Body of pancreas (tissue), 4 donors: ENCODE data around the gene ANKRD40CL. TPM values are rescaled to one million over a fixed set of nuclear protein-coding genes. Genes with fewer than 3 reads are reported as not detected.

Experiments used
- ATAC-seq: fragments of 150-250 bp; one replicate; pipeline ENCODE4 v1.9.1; 2016
- DNase-seq, 4 donors: peaks; one replicate each; pipeline ENCODE4 v3.0.0-alpha.2; 2019
- H3K27ac ChIP-seq, 4 donors: fragments of 200-600 bp; sonication (generic); 1 replicate in 3 of 4; 2 replicates in 1 of 4; pipeline versions ENCODE4 v1.5.1 to v1.6.1; 2016 to 2019; ENCODE audit warnings: mild to moderate bottlenecking in 1 of 4, mixed read lengths in 1 of 4, moderate library complexity in 1 of 4
- H3K27me3 ChIP-seq, 2 donors: fragments of 200-600 bp; sonication (generic); one replicate each; pipeline ENCODE4 v1.6.0; 2016; ENCODE audit warnings: mild to moderate bottlenecking in 1 of 2
- H3K36me3 ChIP-seq, 2 donors: fragments of 200-600 bp; sonication (generic); replicated peaks in 1 of 2; 2 replicates each; pipeline ENCODE4 v1.5.1; 2016; ENCODE audit warnings: low read depth in 2 of 2; ENCODE audit not compliant: insufficient read depth in 1 of 2
- H3K4me1 ChIP-seq: fragments of 200-600 bp; sonication (generic); one replicate; pipeline ENCODE4 v1.6.0; 2016
- H3K4me3 ChIP-seq, 2 donors: fragments of 200-600 bp; sonication (generic); 1 replicate in 1 of 2; 2 replicates in 1 of 2; pipeline ENCODE4 v1.5.1; 2016 to 2019
- H3K9me3 ChIP-seq, 3 donors: fragments of 200-600 bp; sonication (generic); 1 replicate in 2 of 3; 2 replicates in 1 of 3; pipeline ENCODE4 v1.5.1; 2016
- CTCF ChIP-seq, 7 experiments: fragments of 450-650 bp in 4 of 7; fragments of 200-600 bp in 3 of 7; sonication (generic) in 3 of 7; IDR thresholded peaks; one replicate each; pipeline ENCODE4 v1.5.1; 2016 to 2019; ENCODE audit warnings: antibody characterized with exemption in 7 of 7
- POLR2A ChIP-seq, 3 donors: fragments of 450-650 bp; IDR thresholded peaks; one replicate each; pipeline ENCODE4 v1.6.1; 2016; ENCODE audit warnings: antibody characterized with exemption in 3 of 3, mild to moderate bottlenecking in 2 of 3
- whole genome bisulfite sequencing, 2 donors: methylation state at CpG; one replicate each; pipeline ENCODE4 v1.1.5; 2017; 5-methylcytosine and 5-hydroxymethylcytosine counted together
- intact Hi-C: fragments of 100-400 bp; cut with DNase I; formaldehyde crosslinking; loops from one replicate; pipeline ENCODE4 v1.15.1; 2023
- total RNA-seq, 2 donors: library from RNA; depleted of rRNA; stranded (reverse); fragments of >200 nt; gene quantifications; one replicate each; pipeline ENCODE4 v1.1.0, GENCODE V29; 2016

The ANKRD40CL gene
- total RNA-seq, 2 donors from 2014 or later: 1.6 TPM; not detected in 1

DNA sequence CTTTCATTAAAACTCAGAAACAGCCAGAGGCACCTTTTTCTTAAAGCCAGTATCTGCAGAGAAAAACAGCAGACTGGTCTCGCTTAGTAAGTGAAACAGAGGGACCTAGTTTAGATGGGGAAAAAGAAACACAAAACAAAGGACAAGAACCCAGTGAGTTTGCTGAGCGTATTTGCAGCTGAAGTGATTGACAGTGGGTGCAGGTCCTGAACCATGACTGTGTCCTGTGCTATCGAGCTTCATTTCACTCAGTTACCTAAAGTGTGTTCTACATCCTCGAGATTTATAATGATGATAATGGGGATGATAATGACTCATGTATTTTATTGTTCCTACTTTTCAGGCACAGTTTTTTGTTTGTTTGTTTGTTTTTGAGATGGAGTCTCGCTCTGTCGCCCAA, 36.4 kb upstream of the ANKRD40CL start:
- intact Hi-C loops: no loop called here
- 78 to 85% methylated on average over 6 of the region's 6 CpGs for WGBS, 2 donors
- DNase-seq (no peak), ATAC-seq (no peak)
- Histone ChIP-seq H3K27me3 (no peaks in the 10 kb centered on the region), H3K27ac (no peak overlapping the region), H3K36me3 (no peaks in the 10 kb centered on the region), H3K4me1 (peaks cover 22% of the 10 kb centered on the region), H3K4me3 (no peak overlapping the region), H3K9me3 (no peaks in the 10 kb centered on the region)
- no peak for TF ChIP-seq CTCF (IDR thresholded peaks at IDR 0.05)
- TF ChIP-seq POLR2A (IDR thresholded peaks at IDR 0.05): no peak

- 83 to 87% methylated on average over 6 to 12 of the region's 12 CpGs for WGBS, 2 donors
- no peak for DNase-seq
- intact Hi-C loops: no loop called here
- Histone ChIP-seq H3K27ac (no peak overlapping the region), H3K9me3 (no peaks in the 10 kb centered on the region), H3K36me3 (no peaks in the 10 kb centered on the region), H3K4me1 (peaks cover 22% of the 10 kb centered on the region), H3K27me3 (no peaks in the 10 kb centered on the region), H3K4me3 (no peak overlapping the region)
- TF ChIP-seq POLR2A (IDR thresholded peaks at IDR 0.05): no peak
- ATAC-seq: no peak
Observed at GRCh38 chr17:50802609-50803571, 35.6 kb upstream of the ANKRD40CL start.

- 89 to 90% methylated on average over 12 of the region's 12 CpGs for WGBS, 2 donors
- DNase-seq (no peak), ATAC-seq (no peak)
- no peaks in the 10 kb centered on the region for H3K36me3 ChIP-seq
- H3K27ac ChIP-seq: no peak overlapping the region
- TF ChIP-seq CTCF (IDR thresholded peaks at IDR 0.05) (no peak), POLR2A (IDR thresholded peaks at IDR 0.05) (no peak)
- intact Hi-C loops: no loop called here
- H3K4me1 ChIP-seq: peaks cover 14% of the 10 kb centered on the region
- no peak overlapping the region for H3K4me3 ChIP-seq
- H3K9me3 ChIP-seq: no peaks in the 10 kb centered on the region
- no peaks in the 10 kb centered on the region for H3K27me3 ChIP-seq
Observed at GRCh38 chr17:50800196-50800700, 32.9 kb upstream of the ANKRD40CL start.

DNA sequence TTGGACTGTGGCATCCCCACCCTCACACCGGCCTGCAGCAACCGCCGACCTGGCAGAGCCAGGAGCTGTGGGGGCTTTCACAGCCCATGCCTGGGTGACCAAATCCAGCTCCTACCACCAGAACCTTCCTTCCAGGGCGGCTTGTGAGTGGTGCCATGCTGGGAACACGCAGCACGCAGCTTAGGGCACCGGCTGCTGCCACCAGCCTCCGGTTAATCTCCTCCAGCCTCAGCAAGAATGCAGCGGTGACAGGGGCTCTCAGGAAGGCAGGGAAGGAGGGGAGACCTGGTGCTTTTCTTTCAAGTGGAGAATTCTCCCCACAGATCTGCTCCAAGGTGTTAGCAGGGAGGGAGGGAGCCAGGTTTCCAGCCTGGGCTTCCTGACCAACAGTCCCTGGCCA, 32.3 kb upstream of the ANKRD40CL start:
- no peak for DNase-seq
- H3K36me3 ChIP-seq: no peaks in the 10 kb centered on the region
- H3K4me3 ChIP-seq: no peak overlapping the region
- no peaks in the 10 kb centered on the region for H3K9me3 ChIP-seq
- ATAC-seq: no peak
- peaks cover 8% of the 10 kb centered on the region for H3K4me1 ChIP-seq
- TF ChIP-seq POLR2A (IDR thresholded peaks at IDR 0.05) (no peak), CTCF (IDR thresholded peaks at IDR 0.05) (no peak)
- no peaks in the 10 kb centered on the region for H3K27me3 ChIP-seq
- intact Hi-C loops: no loop called here
- 83 to 87% methylated on average over 3 to 9 of the region's 9 CpGs for WGBS, 2 donors
- no peak overlapping the region for H3K27ac ChIP-seq

GRCh38 chr17:50798424-50799288, 31.3 kb upstream of the ANKRD40CL start:
- H3K9me3 ChIP-seq: no peaks in the 10 kb centered on the region
- TF ChIP-seq POLR2A (IDR thresholded peaks at IDR 0.05): no peak
- TF ChIP-seq CTCF (IDR thresholded peaks at IDR 0.05): no peak
- no peak overlapping the region for H3K27ac ChIP-seq
- DNase-seq (no peak), ATAC-seq (no peak)
- no peaks in the 10 kb centered on the region for H3K36me3 ChIP-seq
- WGBS, 2 donors: 85 to 91% methylated on average over 14 to 19 of the region's 19 CpGs
- H3K27me3 ChIP-seq: no peaks in the 10 kb centered on the region
- H3K4me1 ChIP-seq: peaks cover 5% of the 10 kb centered on the region
- intact Hi-C loops: no loop called here
- no peak overlapping the region for H3K4me3 ChIP-seq
